Effector memory CD4-positive, alpha-beta T cell (primary cell): Measurements from ENCODE around the gene ATP2A1.
"Not testable (repeated sequence)": the region's sequence is repeated elsewhere in the genome, so short reads cannot be mapped to it uniquely, and the experiment has no call there.

ENCODE experiments used
- DNase-seq, 3 donors: peaks; one replicate each; pipeline ENCODE4 v3.0.0-alpha.2; 2020
- H3K27ac ChIP-seq: 2 replicates; pipeline ENCODE4 v1.7.0; 2013; ENCODE audit warnings: mild to moderate bottlenecking, low read length, moderate library complexity; ENCODE audit not compliant: insufficient read depth, poor library complexity, severe bottlenecking
- H3K27me3 ChIP-seq: replicated peaks from 2 replicates; pipeline ENCODE4 v1.7.0; 2013; ENCODE audit warnings: mild to moderate bottlenecking, low read length; ENCODE audit not compliant: insufficient read depth, control insufficient read depth, poor library complexity, severe bottlenecking
- H3K36me3 ChIP-seq: 2 replicates; pipeline ENCODE4 v1.7.0; 2013; ENCODE audit warnings: mild to moderate bottlenecking, low read length, moderate library complexity; ENCODE audit not compliant: control insufficient read depth, insufficient read depth
- H3K4me1 ChIP-seq: 2 replicates; pipeline ENCODE4 v1.7.0; 2013; ENCODE audit warnings: low read length, mild to moderate bottlenecking; ENCODE audit not compliant: control insufficient read depth, insufficient read depth, poor library complexity, severe bottlenecking
- H3K4me3 ChIP-seq: 2 replicates; pipeline ENCODE4 v1.7.0; 2013; ENCODE audit warnings: low read length, low read depth, mild to moderate bottlenecking; ENCODE audit not compliant: insufficient read depth, poor library complexity, severe bottlenecking
- H3K9me3 ChIP-seq: 2 replicates; pipeline ENCODE4 v1.7.0; 2013; ENCODE audit warnings: mild to moderate bottlenecking, low read length, moderate library complexity; ENCODE audit not compliant: control insufficient read depth

ATP2A1 gene

DNA sequence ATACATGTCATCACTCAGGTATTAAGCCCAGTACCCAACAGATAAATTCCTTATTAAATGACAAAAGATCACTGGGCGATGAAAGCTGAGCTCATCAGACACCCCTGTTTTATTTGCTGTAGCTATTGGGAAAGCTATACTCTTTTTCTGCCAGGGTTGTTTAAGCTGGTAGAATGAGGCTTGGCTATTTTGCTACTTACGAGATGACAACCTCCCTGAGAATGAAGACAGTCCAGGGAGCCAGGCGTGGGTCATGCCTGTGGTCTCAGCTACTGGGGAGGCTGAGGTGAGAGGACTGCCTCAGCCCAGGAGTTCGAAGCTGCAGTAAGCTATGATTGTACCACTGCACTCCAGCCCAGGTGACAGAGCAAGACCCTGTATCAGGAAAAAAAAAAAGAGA, 19.0 kb upstream of the ATP2A1 start:
- no peak for DNase-seq
- Histone ChIP-seq H3K36me3 (no peaks in the 10 kb centered on the region), H3K27ac (no peak overlapping the region), H3K4me1 (peaks cover 6% of the 10 kb centered on the region), H3K4me3 (no peak overlapping the region), H3K9me3 (no peaks in the 10 kb centered on the region), H3K27me3 (no peaks in the 10 kb centered on the region)

DNA sequence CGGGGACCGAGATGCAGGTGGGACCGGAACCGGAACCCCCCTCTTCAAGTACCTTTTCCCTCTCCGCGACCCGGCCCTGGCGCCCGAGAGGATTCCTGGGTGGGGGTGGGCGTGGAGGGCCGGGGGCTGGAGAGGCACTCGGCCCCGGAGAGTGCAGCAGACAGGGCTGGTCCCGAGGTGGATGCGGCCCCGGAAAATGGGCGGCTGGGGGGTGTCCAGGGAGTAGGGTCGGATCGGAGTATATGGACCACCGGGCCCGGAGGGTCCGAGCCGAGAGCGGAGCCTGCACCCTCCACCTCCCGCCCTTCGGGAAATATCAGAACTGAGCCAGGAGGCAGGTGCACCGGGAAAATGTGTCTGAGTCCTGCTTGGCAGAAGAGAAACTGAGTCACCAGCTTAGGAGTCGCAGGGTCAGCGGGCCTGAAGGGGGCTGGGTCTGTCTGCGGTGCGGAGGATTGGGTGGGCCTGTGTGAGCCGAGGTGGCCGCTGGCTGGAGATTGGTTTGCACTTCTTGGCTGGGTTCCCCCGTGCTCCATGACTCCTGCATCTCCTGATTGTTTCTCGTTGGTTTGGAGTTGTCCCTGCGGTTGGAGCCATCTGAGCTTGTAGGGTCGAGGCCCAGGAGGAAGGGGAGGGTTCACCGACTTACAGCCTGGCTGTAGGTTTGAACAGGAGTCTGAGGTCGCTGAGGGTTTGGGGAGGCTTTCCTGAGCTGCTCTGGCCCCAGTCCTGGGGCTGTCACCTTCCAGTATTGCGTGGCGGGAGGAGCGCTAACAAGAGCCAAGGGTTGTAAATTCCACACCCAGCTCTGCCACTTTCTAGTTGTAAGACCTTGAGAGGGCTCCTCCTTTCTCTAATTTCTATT, 14.1 kb upstream of the ATP2A1 start:
- Histone ChIP-seq H3K36me3 (peaks cover 19% of the 10 kb centered on the region), H3K27me3 (no peaks in the 10 kb centered on the region), H3K4me1 (peaks cover 9% of the 10 kb centered on the region), H3K27ac (peak overlapping the region; percentile 90), H3K4me3 (peak overlapping the region; percentile 85), H3K9me3 (no peaks in the 10 kb centered on the region)
- no peak for DNase-seq

DNA sequence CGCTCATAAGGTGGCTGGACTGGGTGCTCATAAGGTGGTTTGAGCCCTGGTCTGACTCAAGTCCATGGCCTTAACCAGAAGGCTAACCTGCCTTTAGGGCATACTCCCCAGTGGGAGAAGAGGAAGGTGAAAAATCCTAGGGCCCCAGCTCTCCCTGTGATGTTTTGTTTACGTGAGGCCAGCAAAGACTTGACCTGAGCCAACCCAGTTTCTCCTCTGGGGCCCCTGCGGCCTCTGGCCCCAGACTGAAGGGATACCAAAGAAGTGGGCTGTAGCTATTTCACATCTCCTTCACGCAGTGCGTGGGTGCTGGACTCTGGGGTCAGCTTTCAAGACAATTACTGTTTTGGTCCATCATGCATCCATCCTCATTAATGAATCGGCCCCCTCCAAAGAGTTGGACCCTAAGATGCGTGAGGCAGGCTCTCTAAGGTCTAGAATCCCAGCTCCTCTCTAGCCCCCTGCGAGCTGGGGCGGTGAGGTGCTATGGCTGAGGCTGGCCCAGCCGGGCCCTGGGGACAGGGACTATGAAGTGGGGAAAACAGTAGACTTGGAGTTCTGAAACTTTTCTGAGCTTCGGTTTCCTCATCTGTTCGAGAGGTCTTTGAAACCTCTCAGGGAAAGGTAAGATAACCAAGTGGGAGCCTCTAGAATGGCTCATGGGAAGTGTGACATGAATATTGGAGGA, 13.1 kb upstream of the ATP2A1 start:
- H3K27me3 ChIP-seq, result no peaks in the 10 kb centered on the region
- H3K4me1 ChIP-seq, result peaks cover 9% of the 10 kb centered on the region
- H3K4me3 ChIP-seq, result no peak overlapping the region
- no peaks in the 10 kb centered on the region for H3K9me3 ChIP-seq
- DNase-seq, result no peak
- H3K36me3 ChIP-seq, result peaks cover 29% of the 10 kb centered on the region
- no peak overlapping the region for H3K27ac ChIP-seq

DNA sequence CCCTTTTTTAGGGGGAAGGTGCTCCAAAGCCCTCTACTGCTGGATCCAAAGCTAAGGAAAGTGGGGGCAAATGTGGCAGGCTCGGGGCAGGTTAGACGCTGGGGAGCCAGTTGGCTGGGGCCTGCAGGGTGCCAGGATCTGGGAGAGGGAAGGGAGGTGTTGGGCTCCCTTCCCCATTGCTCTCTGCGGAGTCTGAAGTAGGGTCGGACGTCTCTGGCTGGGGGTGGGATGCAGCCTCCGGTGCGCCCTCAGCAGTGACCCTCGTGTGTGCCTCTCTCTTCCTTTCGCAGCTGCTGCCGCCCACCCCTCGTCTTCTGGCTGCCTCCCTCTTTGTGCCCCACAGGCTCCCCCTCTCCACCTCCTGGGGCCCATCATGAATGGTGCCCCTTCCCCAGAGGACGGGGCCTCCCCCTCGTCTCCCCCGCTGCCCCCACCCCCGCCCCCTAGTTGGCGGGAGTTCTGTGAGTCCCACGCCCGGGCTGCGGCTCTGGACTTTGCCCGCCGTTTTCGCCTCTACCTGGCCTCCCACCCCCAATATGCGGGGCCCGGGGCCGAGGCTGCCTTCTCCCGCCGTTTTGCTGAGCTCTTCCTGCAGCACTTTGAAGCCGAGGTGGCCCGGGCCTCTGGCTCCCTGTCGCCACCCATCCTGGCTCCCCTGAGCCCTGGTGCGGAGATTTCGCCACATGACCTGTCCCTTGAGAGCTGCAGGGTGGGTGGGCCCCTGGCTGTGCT, 12.4 kb upstream of the ATP2A1 start:
- H3K9me3 ChIP-seq, result no peaks in the 10 kb centered on the region
- no peaks in the 10 kb centered on the region for H3K27me3 ChIP-seq
- H3K4me3 ChIP-seq, result no peak overlapping the region
- peaks cover 9% of the 10 kb centered on the region for H3K4me1 ChIP-seq
- no peak overlapping the region for H3K27ac ChIP-seq
- H3K36me3 ChIP-seq, result peaks cover 36% of the 10 kb centered on the region
- DNase-seq, result no peak

DNA sequence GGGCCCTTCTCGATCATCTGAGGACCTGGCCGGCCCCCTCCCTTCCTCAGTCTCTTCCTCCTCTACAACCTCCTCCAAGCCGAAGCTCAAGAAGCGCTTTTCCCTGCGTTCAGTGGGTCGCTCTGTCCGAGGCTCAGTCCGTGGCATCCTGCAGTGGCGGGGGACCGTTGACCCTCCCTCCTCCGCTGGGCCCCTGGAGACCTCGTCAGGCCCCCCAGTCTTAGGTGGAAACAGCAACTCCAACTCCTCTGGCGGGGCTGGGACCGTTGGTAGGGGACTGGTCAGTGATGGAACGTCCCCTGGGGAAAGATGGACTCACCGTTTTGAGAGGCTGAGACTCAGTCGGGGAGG, 11.9 kb upstream of the ATP2A1 start:
- no peaks in the 10 kb centered on the region for H3K9me3 ChIP-seq
- H3K4me3 ChIP-seq, result no peak overlapping the region
- H3K27ac ChIP-seq, result no peak overlapping the region
- DNase-seq, result no peak
- H3K27me3 ChIP-seq, result no peaks in the 10 kb centered on the region
- peaks cover 40% of the 10 kb centered on the region for H3K36me3 ChIP-seq
- peaks cover 9% of the 10 kb centered on the region for H3K4me1 ChIP-seq

DNA sequence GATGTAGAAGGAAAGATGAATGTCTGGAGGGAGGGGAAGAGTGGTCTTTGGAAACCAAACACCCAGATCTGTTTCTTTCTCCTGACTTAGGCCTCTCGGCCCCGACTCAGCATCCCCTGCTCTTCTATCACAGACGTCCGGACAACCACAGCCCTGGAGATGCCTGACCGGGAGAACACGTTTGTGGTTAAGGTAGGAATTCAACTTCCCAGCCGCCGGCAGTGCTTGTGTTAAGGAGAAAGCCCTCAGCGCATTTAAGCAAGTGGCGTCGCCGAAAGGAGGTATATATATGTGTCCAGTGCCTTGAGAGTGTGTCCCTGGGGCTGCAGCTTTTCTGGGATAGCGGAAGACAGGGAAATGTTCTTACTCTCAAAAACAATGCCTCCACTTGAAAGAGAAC, 11.0 kb upstream of the ATP2A1 start:
- peaks cover 9% of the 10 kb centered on the region for H3K4me1 ChIP-seq
- H3K9me3 ChIP-seq, result no peaks in the 10 kb centered on the region
- no peak overlapping the region for H3K4me3 ChIP-seq
- no peak overlapping the region for H3K27ac ChIP-seq
- H3K36me3 ChIP-seq, result peaks cover 40% of the 10 kb centered on the region
- no peaks in the 10 kb centered on the region for H3K27me3 ChIP-seq
- DNase-seq, result no peak

DNA sequence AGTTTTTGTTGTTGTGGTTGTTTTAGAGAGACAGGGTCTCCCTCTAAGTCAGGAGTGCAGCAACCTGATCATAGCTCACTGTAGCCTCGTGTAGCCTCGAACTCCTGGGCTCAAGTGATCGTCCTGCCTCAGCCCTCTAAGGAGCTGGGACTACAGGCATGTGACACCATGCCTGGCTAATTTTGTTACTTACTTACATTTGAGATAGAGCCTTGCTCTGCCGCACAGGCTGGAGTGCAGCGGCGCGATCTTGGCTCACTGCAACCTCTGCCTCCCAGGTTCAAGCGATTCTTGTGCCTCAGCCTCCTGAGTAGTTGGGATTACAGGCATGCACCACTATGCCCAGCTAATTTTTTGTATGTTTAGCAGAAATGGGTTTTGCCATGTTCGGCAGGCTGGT, 10.6 kb upstream of the ATP2A1 start:
- DNase-seq, H3K27ac ChIP-seq, H3K4me3 ChIP-seq, H3K9me3 ChIP-seq, H3K27me3 ChIP-seq, H3K4me1 ChIP-seq: not testable (repeated sequence)
- H3K36me3 ChIP-seq, result peaks cover 40% of the 10 kb centered on the region

DNA sequence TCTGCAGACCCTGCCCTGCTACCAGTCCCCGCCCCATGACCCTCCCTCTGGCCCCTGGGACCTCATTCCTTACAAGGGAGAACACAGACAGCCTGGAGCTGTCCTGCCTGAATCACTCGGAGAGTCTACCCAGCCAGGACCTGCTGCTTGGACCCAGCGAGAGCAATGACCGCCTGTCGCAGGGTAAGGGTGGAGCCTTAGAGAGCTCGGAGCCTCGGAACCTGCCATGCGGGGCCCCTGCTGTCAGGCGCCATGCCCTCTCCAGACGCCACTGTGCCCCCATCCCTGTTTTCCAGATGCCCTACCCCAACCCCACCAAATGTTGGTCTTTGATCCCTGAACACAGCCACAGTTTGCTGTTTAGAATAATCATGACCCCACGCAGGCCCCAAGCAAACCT, 9.1 kb upstream of the ATP2A1 start:
- Histone ChIP-seq H3K27ac (no peak overlapping the region), H3K36me3 (peaks cover 46% of the 10 kb centered on the region)
- no peak for DNase-seq

DNA sequence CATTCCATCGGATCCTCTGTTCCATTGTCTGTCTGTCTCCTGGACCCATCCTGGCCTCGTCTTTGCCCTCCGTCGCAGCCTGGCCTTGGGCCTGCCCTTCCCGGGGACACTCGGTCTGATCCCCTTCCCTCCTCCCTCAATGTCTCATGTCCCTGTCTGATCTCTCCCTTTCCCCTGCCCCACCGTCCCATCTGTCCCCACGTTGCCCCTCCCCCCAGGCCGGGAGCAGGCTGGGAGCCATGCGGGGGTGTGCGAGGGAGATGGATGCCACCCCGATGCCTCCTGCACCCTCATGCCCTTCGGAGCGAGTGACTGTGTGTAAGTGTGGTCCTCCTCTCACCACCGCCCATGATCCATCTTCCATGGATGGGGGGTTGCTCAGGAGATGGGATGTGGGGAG, 5.3 kb upstream of the ATP2A1 start:
- H3K36me3 ChIP-seq, result peaks cover 34% of the 10 kb centered on the region
- no peak overlapping the region for H3K4me3 ChIP-seq

More for the DNA sequence above, 9.1 kb upstream of the ATP2A1 start:
- Histone ChIP-seq H3K4me3 (no peak overlapping the region), H3K27me3 (no peaks in the 10 kb centered on the region), H3K4me1 (peaks cover 4% of the 10 kb centered on the region), H3K9me3 (no peaks in the 10 kb centered on the region)

More for the DNA sequence above, 5.3 kb upstream of the ATP2A1 start:
- H3K9me3 ChIP-seq, result no peaks in the 10 kb centered on the region
- H3K4me1 ChIP-seq, result no peaks in the 10 kb centered on the region
- no peak for DNase-seq
- no peaks in the 10 kb centered on the region for H3K27me3 ChIP-seq
- H3K27ac ChIP-seq, result no peak overlapping the region
